HepG2 (cell line): ENCODE results near the gene RABL6. TPM values are rescaled to one million over a fixed set of nuclear protein-coding genes. Genes with fewer than 3 reads are reported as not detected.

ENCODE experiments used
- ERF ChIP-seq: IDR thresholded peaks from 2 replicates; pipeline ENCODE4 v1.6.1; 2018; ENCODE audit warnings: missing biosample characterization, missing genetic modification reagents
- ISL2 ChIP-seq: sonication (generic); formaldehyde crosslinking; IDR thresholded peaks from 2 replicates; pipeline ENCODE4 v1.5.0; 2020; ENCODE audit warnings: missing genetic modification reagents
- MED1 ChIP-seq: sonication (generic); formaldehyde crosslinking; IDR thresholded peaks from 2 replicates; pipeline ENCODE4 v1.4.0; 2020; ENCODE audit warnings: missing genetic modification reagents
- NKX3-1 ChIP-seq: sonication (generic); formaldehyde crosslinking; IDR thresholded peaks from 2 replicates; pipeline ENCODE4 v1.5.0; 2020; ENCODE audit warnings: missing genetic modification reagents
- SMC3 ChIP-seq: IDR thresholded peaks from 2 replicates; pipeline ENCODE4 v1.6.1; 2011; ENCODE audit warnings: low read length, improper control_type of control experiment
- SP1 ChIP-seq, 2 experiments: fragments of 450-650 bp in 1 of 2; sonication (generic) in 1 of 2; formaldehyde crosslinking in 1 of 2; IDR thresholded peaks; 2 replicates each; pipeline versions ENCODE4 v1.4.0 to v1.6.1; 2016 to 2020; ENCODE audit warnings: missing genetic modification reagents in 1 of 2
- YY1 ChIP-seq: IDR thresholded peaks from 2 replicates; pipeline ENCODE4 v1.6.1; 2011; ENCODE audit warnings: low read length, low read depth, moderate library complexity, mild to moderate bottlenecking; ENCODE audit not compliant: insufficient read depth, insufficient replicate concordance
- ZBTB38 ChIP-seq: sonication (generic); formaldehyde crosslinking; IDR thresholded peaks from 2 replicates; pipeline ENCODE4 v1.5.1; 2020; ENCODE audit warnings: mild to moderate bottlenecking, missing genetic modification reagents
- ZNF30 ChIP-seq: sonication (generic); formaldehyde crosslinking; IDR thresholded peaks from 2 replicates; pipeline ENCODE4 v1.5.0; 2020; ENCODE audit warnings: mild to moderate bottlenecking, missing genetic modification reagents
- ZNF317 ChIP-seq: sonication (generic); formaldehyde crosslinking; IDR thresholded peaks from 2 replicates; pipeline ENCODE4 v1.5.0; 2020; ENCODE audit warnings: mild to moderate bottlenecking, missing genetic modification reagents
- ZNF782 ChIP-seq: sonication (generic); formaldehyde crosslinking; IDR thresholded peaks from 2 replicates; pipeline ENCODE4 v1.4.0; 2020; ENCODE audit warnings: missing genetic modification reagents, mild to moderate bottlenecking, borderline replicate concordance
- polyA plus RNA-seq, 8 experiments: library from polyadenylated mRNA; depleted of rRNA in 3 of 8; stranded (reverse) in 7 of 8; unstranded in 1 of 8; fragments of >200 nt; fragmentation: Illumina TruSeq in 4 of 8; extraction: Trizol in 4 of 8; gene quantifications; 2 replicates each; pipeline versions ENCODE4 v1.2.1 to v1.2.3, GENCODE V29; 2011 to 2016; ENCODE audit warnings: low read depth in 4 of 8, missing spikeins in 1 of 8, mixed read lengths in 1 of 8; ENCODE audit not compliant: insufficient read depth in 1 of 8
- total RNA-seq, 5 experiments: library from RNA; depleted of rRNA; stranded (reverse); fragments of >200 nt; fragmentation: Illumina TruSeq; extraction: Trizol; gene quantifications; 2 replicates each; pipeline ENCODE4 v1.2.3, GENCODE V29; 2016; ENCODE audit warnings: low read depth in 1 of 5
- TF ChIP-seq, protein P1 (sequence below): sonication (generic); formaldehyde crosslinking; IDR thresholded peaks from 2 replicates; pipeline ENCODE4 v1.5.0; 2020; ENCODE audit warnings: mild to moderate bottlenecking, missing genetic modification reagents, borderline replicate concordance
- TF ChIP-seq, protein P2 (sequence below): sonication (generic); formaldehyde crosslinking; IDR thresholded peaks from 2 replicates; pipeline ENCODE4 v1.5.1; 2020; ENCODE audit warnings: missing genetic modification reagents, mild to moderate bottlenecking, borderline replicate concordance
- TF ChIP-seq, protein P3 (sequence below): sonication (generic); formaldehyde crosslinking; conservative IDR thresholded peaks from 2 replicates; pipeline ENCODE4 v1.8.0; 2022; ENCODE audit warnings: low read depth, missing genetic modification reagents
- TF ChIP-seq, protein P4 (sequence below): sonication (generic); formaldehyde crosslinking; IDR thresholded peaks from 2 replicates; pipeline ENCODE4 v1.4.0; 2020; ENCODE audit warnings: missing genetic modification reagents, borderline replicate concordance
- TF ChIP-seq, protein P5 (sequence below): sonication (generic); formaldehyde crosslinking; IDR thresholded peaks from 2 replicates; pipeline ENCODE4 v1.5.0; 2020; ENCODE audit warnings: mild to moderate bottlenecking, missing genetic modification reagents, moderate library complexity

RABL6 gene
- total and polyA plus RNA-seq, 2 of the 13 experiments (the other 11 are each of a cell fraction or from before 2014, with no cell fraction given) = 81.5 to 125 TPM

DNA sequence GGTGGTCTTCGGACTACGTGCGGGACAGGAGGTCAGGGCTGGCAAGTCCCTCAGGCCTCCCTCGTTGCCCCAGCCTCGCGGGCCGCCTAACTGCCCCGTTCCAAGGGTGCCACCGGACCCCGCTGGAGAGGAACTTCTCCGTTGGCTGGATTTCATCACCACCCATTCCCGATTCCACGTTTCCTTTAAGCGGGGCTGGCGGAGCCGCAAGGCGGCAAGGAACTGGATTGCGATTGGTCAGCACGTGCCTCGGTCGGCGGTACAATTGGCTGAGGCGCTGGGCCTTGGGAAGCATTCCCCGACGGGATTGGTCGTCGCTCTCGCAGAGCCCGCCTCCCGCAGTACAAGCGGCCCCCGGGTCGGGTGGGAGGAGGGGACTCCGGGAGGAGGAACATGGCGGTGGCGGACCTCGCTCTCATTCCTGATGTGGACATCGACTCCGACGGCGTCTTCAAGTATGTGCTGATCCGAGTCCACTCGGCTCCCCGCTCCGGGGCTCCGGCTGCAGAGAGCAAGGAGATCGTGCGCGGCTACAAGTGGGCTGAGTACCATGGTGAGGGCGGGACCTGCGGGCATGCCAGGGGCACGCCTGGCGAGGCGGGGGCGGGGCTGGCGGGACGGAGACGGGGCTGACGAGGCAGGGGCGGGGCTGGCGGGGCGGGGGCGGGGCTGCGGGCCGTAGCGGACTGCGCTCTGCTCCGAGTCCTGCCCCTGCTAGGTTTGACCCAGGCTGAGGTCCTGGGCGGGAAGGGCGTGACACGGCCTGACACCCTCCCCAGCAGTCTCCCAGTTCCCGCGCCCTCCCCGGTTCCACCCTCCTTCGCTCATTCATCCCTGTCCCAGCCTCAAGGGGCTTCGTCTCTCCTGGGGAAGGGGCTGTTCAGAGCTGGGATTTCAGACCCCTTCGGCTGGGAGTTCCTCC lies 41.6 kb downstream of the RABL6 start, which contains the start of gene PHPT1 (continued):
- TF ChIP-seq, protein P1, sequence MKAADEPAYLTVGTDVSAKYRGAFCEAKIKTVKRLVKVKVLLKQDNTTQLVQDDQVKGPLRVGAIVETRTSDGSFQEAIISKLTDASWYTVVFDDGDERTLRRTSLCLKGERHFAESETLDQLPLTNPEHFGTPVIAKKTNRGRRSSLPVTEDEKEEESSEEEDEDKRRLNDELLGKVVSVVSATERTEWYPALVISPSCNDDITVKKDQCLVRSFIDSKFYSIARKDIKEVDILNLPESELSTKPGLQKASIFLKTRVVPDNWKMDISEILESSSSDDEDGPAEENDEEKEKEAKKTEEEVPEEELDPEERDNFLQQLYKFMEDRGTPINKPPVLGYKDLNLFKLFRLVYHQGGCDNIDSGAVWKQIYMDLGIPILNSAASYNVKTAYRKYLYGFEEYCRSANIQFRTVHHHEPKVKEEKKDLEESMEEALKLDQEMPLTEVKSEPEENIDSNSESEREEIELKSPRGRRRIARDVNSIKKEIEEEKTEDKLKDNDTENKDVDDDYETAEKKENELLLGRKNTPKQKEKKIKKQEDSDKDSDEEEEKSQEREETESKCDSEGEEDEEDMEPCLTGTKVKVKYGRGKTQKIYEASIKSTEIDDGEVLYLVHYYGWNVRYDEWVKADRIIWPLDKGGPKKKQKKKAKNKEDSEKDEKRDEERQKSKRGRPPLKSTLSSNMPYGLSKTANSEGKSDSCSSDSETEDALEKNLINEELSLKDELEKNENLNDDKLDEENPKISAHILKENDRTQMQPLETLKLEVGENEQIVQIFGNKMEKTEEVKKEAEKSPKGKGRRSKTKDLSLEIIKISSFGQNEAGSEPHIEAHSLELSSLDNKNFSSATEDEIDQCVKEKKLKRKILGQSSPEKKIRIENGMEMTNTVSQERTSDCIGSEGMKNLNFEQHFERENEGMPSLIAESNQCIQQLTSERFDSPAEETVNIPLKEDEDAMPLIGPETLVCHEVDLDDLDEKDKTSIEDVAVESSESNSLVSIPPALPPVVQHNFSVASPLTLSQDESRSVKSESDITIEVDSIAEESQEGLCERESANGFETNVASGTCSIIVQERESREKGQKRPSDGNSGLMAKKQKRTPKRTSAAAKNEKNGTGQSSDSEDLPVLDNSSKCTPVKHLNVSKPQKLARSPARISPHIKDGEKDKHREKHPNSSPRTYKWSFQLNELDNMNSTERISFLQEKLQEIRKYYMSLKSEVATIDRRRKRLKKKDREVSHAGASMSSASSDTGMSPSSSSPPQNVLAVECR = peak; percentile 80
- TF ChIP-seq SMC3 (no peak), SP1 (IDR thresholded peaks at IDR 0.05) (no peak), SP1 (CRISPR knock-in tag; IDR thresholded peaks at IDR 0.05) (peak; percentile 70), NKX3-1 (0 out of 2 replicates have a peak, but pooled peaks have one; percentile 66), ZNF782 (CRISPR knock-in tag) (no peak), MED1 (CRISPR knock-in tag) (peak; percentile 71), ISL2 (CRISPR knock-in tag) (peak; percentile 33; the same call in 1 of the 2 replicates), ZNF30 (CRISPR knock-in tag) (no peak), ERF (CRISPR knock-in tag) (peak; percentile 90), YY1 (peak; percentile 88), ZNF317 (CRISPR knock-in tag) (no peak), ZBTB38 (no peak)
- TF ChIP-seq, protein P2, sequence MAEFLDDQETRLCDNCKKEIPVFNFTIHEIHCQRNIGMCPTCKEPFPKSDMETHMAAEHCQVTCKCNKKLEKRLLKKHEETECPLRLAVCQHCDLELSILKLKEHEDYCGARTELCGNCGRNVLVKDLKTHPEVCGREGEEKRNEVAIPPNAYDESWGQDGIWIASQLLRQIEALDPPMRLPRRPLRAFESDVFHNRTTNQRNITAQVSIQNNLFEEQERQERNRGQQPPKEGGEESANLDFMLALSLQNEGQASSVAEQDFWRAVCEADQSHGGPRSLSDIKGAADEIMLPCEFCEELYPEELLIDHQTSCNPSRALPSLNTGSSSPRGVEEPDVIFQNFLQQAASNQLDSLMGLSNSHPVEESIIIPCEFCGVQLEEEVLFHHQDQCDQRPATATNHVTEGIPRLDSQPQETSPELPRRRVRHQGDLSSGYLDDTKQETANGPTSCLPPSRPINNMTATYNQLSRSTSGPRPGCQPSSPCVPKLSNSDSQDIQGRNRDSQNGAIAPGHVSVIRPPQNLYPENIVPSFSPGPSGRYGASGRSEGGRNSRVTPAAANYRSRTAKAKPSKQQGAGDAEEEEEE (CRISPR knock-in tag) = no peak
- TF ChIP-seq, protein P3, sequence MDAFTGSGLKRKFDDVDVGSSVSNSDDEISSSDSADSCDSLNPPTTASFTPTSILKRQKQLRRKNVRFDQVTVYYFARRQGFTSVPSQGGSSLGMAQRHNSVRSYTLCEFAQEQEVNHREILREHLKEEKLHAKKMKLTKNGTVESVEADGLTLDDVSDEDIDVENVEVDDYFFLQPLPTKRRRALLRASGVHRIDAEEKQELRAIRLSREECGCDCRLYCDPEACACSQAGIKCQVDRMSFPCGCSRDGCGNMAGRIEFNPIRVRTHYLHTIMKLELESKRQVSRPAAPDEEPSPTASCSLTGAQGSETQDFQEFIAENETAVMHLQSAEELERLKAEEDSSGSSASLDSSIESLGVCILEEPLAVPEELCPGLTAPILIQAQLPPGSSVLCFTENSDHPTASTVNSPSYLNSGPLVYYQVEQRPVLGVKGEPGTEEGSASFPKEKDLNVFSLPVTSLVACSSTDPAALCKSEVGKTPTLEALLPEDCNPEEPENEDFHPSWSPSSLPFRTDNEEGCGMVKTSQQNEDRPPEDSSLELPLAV (CRISPR knock-in tag) = no peak
- TF ChIP-seq, protein P4, sequence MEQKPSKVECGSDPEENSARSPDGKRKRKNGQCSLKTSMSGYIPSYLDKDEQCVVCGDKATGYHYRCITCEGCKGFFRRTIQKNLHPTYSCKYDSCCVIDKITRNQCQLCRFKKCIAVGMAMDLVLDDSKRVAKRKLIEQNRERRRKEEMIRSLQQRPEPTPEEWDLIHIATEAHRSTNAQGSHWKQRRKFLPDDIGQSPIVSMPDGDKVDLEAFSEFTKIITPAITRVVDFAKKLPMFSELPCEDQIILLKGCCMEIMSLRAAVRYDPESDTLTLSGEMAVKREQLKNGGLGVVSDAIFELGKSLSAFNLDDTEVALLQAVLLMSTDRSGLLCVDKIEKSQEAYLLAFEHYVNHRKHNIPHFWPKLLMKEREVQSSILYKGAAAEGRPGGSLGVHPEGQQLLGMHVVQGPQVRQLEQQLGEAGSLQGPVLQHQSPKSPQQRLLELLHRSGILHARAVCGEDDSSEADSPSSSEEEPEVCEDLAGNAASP (CRISPR knock-in tag) = 0 out of 2 replicates have a peak, but pooled peaks have one; percentile 21
- TF ChIP-seq, protein P5, sequence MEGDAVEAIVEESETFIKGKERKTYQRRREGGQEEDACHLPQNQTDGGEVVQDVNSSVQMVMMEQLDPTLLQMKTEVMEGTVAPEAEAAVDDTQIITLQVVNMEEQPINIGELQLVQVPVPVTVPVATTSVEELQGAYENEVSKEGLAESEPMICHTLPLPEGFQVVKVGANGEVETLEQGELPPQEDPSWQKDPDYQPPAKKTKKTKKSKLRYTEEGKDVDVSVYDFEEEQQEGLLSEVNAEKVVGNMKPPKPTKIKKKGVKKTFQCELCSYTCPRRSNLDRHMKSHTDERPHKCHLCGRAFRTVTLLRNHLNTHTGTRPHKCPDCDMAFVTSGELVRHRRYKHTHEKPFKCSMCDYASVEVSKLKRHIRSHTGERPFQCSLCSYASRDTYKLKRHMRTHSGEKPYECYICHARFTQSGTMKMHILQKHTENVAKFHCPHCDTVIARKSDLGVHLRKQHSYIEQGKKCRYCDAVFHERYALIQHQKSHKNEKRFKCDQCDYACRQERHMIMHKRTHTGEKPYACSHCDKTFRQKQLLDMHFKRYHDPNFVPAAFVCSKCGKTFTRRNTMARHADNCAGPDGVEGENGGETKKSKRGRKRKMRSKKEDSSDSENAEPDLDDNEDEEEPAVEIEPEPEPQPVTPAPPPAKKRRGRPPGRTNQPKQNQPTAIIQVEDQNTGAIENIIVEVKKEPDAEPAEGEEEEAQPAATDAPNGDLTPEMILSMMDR = no peak
